CD14-positive monocyte (primary cell): ENCODE results near the gene C2CD2. TPM values are rescaled to one million over a fixed set of nuclear protein-coding genes. Genes with fewer than 3 reads are reported as not detected.

Source experiments
- DNase-seq, 3 donors: peaks; one replicate each; pipeline ENCODE4 v3.0.0-alpha.2; 2011 to 2022
- H2AFZ ChIP-seq: 2 replicates; pipeline ENCODE4 v1.6.0; 2012; ENCODE audit warnings: mild to moderate bottlenecking, low read depth, low read length, inconsistent platforms; ENCODE audit not compliant: insufficient read depth, poor library complexity, severe bottlenecking
- H3K27ac ChIP-seq, 2 donors: 1 replicate in 1 of 2; 2 replicates in 1 of 2; pipeline ENCODE4 v1.5.1; 2012 to 2013; ENCODE audit warnings: low read length in 2 of 2, control low read depth in 1 of 2, inconsistent platforms in 1 of 2, low read depth in 1 of 2, mild to moderate bottlenecking in 1 of 2
- H3K27me3 ChIP-seq, 2 donors: one replicate each; pipeline versions ENCODE4 v1.6.0 to v1.6.1; 2011 to 2013; ENCODE audit warnings: low read length in 2 of 2; ENCODE audit not compliant: control insufficient read depth in 2 of 2, insufficient read depth in 2 of 2
- H3K36me3 ChIP-seq, 2 donors: replicated peaks in 1 of 2; 1 replicate in 1 of 2; 2 replicates in 1 of 2; pipeline versions ENCODE4 v1.5.1 to v1.6.1; 2012 to 2013; ENCODE audit warnings: low read length in 2 of 2, control low read depth in 1 of 2, inconsistent platforms in 1 of 2, mild to moderate bottlenecking in 1 of 2; ENCODE audit not compliant: insufficient read depth in 2 of 2, control insufficient read depth in 1 of 2
- H3K4me1 ChIP-seq, 2 donors: 1 replicate in 1 of 2; 2 replicates in 1 of 2; pipeline versions ENCODE4 v1.5.1 to v1.6.1; 2012 to 2013; ENCODE audit warnings: low read length in 2 of 2, control low read depth in 1 of 2, inconsistent platforms in 1 of 2, mild to moderate bottlenecking in 1 of 2, moderate library complexity in 1 of 2; ENCODE audit not compliant: insufficient read depth in 2 of 2, control insufficient read depth in 1 of 2
- H3K4me2 ChIP-seq: replicated peaks from 2 replicates; pipeline ENCODE3; 2012; ENCODE audit warnings: low read length, moderate library complexity, mild to moderate bottlenecking; ENCODE audit not compliant: poor library complexity, severe bottlenecking; ENCODE audit errors: extremely low read depth
- H3K4me3 ChIP-seq, 3 experiments: fragments of 200-600 bp in 1 of 3; sonication (generic) in 1 of 3; replicated peaks in 1 of 3; 1 replicate in 2 of 3; 2 replicates in 1 of 3; pipeline ENCODE4 v1.5.1; 2011 to 2013; ENCODE audit warnings: low read length in 3 of 3, mild to moderate bottlenecking in 3 of 3, control low read depth in 2 of 3, low read depth in 2 of 3, inconsistent platforms in 1 of 3, moderate library complexity in 1 of 3
- H3K79me2 ChIP-seq: 2 replicates; pipeline ENCODE4 v1.6.0; 2012; ENCODE audit warnings: mild to moderate bottlenecking, control low read depth, inconsistent platforms, low read length, moderate library complexity; ENCODE audit not compliant: insufficient read depth
- H3K9ac ChIP-seq: 2 replicates; pipeline ENCODE4 v1.6.0; 2017; ENCODE audit warnings: low read length, mild to moderate bottlenecking; ENCODE audit not compliant: insufficient read depth, poor library complexity, severe bottlenecking
- H3K9me3 ChIP-seq, 2 donors: replicated peaks in 1 of 2; 1 replicate in 1 of 2; 2 replicates in 1 of 2; pipeline versions ENCODE4 v1.5.1 to v1.6.1; 2012 to 2013; ENCODE audit warnings: low read length in 2 of 2, control low read depth in 1 of 2; ENCODE audit not compliant: control insufficient read depth in 1 of 2, insufficient read depth in 1 of 2
- H4K20me1 ChIP-seq: 2 replicates; pipeline ENCODE4 v1.6.0; 2012; ENCODE audit warnings: mild to moderate bottlenecking, low read length, control low read depth, moderate library complexity; ENCODE audit not compliant: insufficient read depth
- H3K27ac Mint-ChIP-seq, 7 donors: one replicate each; pipeline ENCODE4 v1.8.0; 2020; ENCODE audit warnings: mild to moderate bottlenecking in 7 of 7, mixed read lengths in 7 of 7, moderate library complexity in 6 of 7, inconsistent platforms in 2 of 7
- H3K27me3 Mint-ChIP-seq, 3 donors: one replicate each; pipeline ENCODE4 v1.8.0; 2021 to 2022; ENCODE audit warnings: low read depth in 3 of 3, mild to moderate bottlenecking in 3 of 3, mixed read lengths in 3 of 3, moderate library complexity in 3 of 3, inconsistent platforms in 1 of 3
- H3K36me3 Mint-ChIP-seq, 2 donors: one replicate each; pipeline ENCODE4 v1.8.0; 2020; ENCODE audit warnings: mixed read lengths in 2 of 2, inconsistent platforms in 1 of 2, mild to moderate bottlenecking in 1 of 2
- H3K4me1 Mint-ChIP-seq: one replicate; pipeline ENCODE4 v1.8.0; 2020; ENCODE audit warnings: mild to moderate bottlenecking, mixed read lengths
- H3K4me3 Mint-ChIP-seq, 2 donors: one replicate each; pipeline ENCODE4 v1.8.0; 2020; ENCODE audit warnings: mild to moderate bottlenecking in 2 of 2, mixed read lengths in 2 of 2, moderate library complexity in 1 of 2
- H3K9me3 Mint-ChIP-seq, 7 donors: one replicate each; pipeline ENCODE4 v1.8.0; 2020 to 2022; ENCODE audit warnings: mixed read lengths in 7 of 7, mild to moderate bottlenecking in 6 of 7, moderate library complexity in 6 of 7, inconsistent platforms in 2 of 7
- CTCF ChIP-seq: fragments of 200-600 bp; IDR thresholded peaks from one replicate; pipeline ENCODE4 v1.8.0; 2022; ENCODE audit warnings: antibody characterized with exemption, mild to moderate bottlenecking
- WGBS: methylation state at CpG from one replicate; pipeline ENCODE4 v1.1.5; 2013; ENCODE audit warnings: missing lambda C conversion rate; ENCODE audit not compliant: insufficient coverage; 5-methylcytosine and 5-hydroxymethylcytosine counted together
- intact Hi-C, 2 donors: fragments of 100-400 bp; cut with micrococcal nuclease; formaldehyde crosslinking; loops; one replicate each; pipeline versions ENCODE4 v1.15.0 to v1.15.1; 2023
- polyA plus RNA-seq, 3 donors: library from polyadenylated mRNA; depleted of rRNA in 1 of 3; unstranded in 2 of 3; stranded (reverse) in 1 of 3; fragments of 300-500 nt in 2 of 3; fragments of >200 nt in 1 of 3; fragmentation: Illumina TruSeq in 2 of 3; gene quantifications; 1 replicate in 2 of 3; 2 replicates in 1 of 3; pipeline ENCODE4 v1.2.3, GENCODE V29; 2012 to 2021

The C2CD2 gene
- polyA plus RNA-seq, 3 donors: 1.4 to 17.0 (median 3.8) TPM

DNA sequence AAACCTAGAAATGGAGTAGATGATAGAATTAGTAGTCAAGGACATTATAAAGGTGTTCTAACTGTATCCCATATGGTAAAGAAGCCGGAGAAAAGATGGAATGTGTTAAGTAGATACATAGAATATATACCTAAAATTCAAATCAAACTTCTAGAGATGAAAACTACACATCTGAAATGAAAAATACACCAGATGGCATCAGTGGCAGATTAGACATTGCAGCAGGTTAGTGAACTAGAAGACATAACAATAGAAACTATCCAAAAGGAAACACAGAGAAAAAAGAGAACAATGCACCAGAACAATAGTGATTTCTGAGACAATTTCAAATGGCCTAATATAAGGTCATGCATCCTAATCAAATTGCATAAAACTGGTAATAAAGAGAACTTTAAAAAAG is 29.4 kb upstream of the C2CD2 start:
- H3K4me1 ChIP-seq: no peaks in the 10 kb centered on the region
- H3K27me3 Mint-ChIP-seq: peaks cover 0 to 3% (median 0%) of the 10 kb centered on the region in 3 donors
- no peak overlapping the region for H3K4me3 Mint-ChIP-seq
- no peak overlapping the region for H3K4me2 ChIP-seq
- H3K27ac ChIP-seq: no peak overlapping the region
- no peak overlapping the region for H2AFZ ChIP-seq
- H3K27ac Mint-ChIP-seq: no peak overlapping the region
- no peaks in the 10 kb centered on the region for H3K36me3 ChIP-seq
- H3K4me3 ChIP-seq: no peak overlapping the region
- peaks cover 6 to 7% of the 10 kb centered on the region in 2 donors for H3K9me3 ChIP-seq
- peaks cover 0 to 2% of the 10 kb centered on the region in 2 donors for H3K36me3 Mint-ChIP-seq
- H4K20me1 ChIP-seq: no peaks in the 10 kb centered on the region
- H3K9ac ChIP-seq: no peak overlapping the region
- H3K4me1 Mint-ChIP-seq: no peaks in the 10 kb centered on the region
- intact Hi-C loops: no loop called here
- H3K27me3 ChIP-seq: no peaks in the 10 kb centered on the region
- TF ChIP-seq CTCF: no peak
- H3K79me2 ChIP-seq: no peaks in the 10 kb centered on the region
- DNase-seq: no peak
- WGBS: no CpG with 5 or more reads among the region's 1 CpG
- H3K9me3 Mint-ChIP-seq: peaks cover 4 to 17% (median 12%) of the 10 kb centered on the region in 7 donors

GRCh38 chr21:41980561-41980960 is 26.7 kb upstream of the C2CD2 start:
- no peaks in the 10 kb centered on the region for H3K27me3 ChIP-seq
- no peak overlapping the region for H3K4me2 ChIP-seq
- no peaks in the 10 kb centered on the region for H3K36me3 ChIP-seq
- DNase-seq: no peak
- peaks cover 4 to 17% (median 12%) of the 10 kb centered on the region in 7 donors for H3K9me3 Mint-ChIP-seq
- no peak overlapping the region for H2AFZ ChIP-seq
- no peak overlapping the region for H3K27ac ChIP-seq
- intact Hi-C loops: no loop called here
- H3K27ac Mint-ChIP-seq: no peak overlapping the region
- peaks cover 6 to 7% of the 10 kb centered on the region in 2 donors for H3K9me3 ChIP-seq
- no peaks in the 10 kb centered on the region for H3K4me1 Mint-ChIP-seq
- H3K4me1 ChIP-seq: no peaks in the 10 kb centered on the region
- H3K27me3 Mint-ChIP-seq: peaks cover 0 to 5% (median 0%) of the 10 kb centered on the region in 3 donors
- TF ChIP-seq CTCF: no peak
- H3K79me2 ChIP-seq: no peaks in the 10 kb centered on the region
- no peak overlapping the region for H3K4me3 ChIP-seq
- no peaks in the 10 kb centered on the region for H4K20me1 ChIP-seq
- H3K9ac ChIP-seq: no peak overlapping the region
- H3K36me3 Mint-ChIP-seq: no peaks in the 10 kb centered on the region
- no peak overlapping the region for H3K4me3 Mint-ChIP-seq
